Right atrium auricular region (tissue), 2 donors: ENCODE measurements around the gene C6orf52. TPM values are rescaled to one million over a fixed set of nuclear protein-coding genes. Genes with fewer than 3 reads are reported as not detected.
"Not testable (repeated sequence)": the region's sequence is repeated elsewhere in the genome, so short reads cannot be mapped to it uniquely, and the experiment has no call there.

Experiments used
- DNase-seq: peaks from one replicate; pipeline ENCODE4 v3.0.0-alpha.2; 2019; ENCODE audit warnings: low spot score
- H3K27ac ChIP-seq, 2 donors: fragments of 200-600 bp; sonication (generic); 1 replicate in 1 of 2; 2 replicates in 1 of 2; pipeline ENCODE4 v1.5.1; 2016 to 2019
- H3K27me3 ChIP-seq, 2 donors: fragments of 200-600 bp; sonication (generic); one replicate each; pipeline versions ENCODE4 v1.5.1 to v1.6.0; 2017 to 2019
- H3K36me3 ChIP-seq: fragments of 200-600 bp; sonication (generic); one replicate; pipeline ENCODE4 v1.5.1; 2016
- H3K4me1 ChIP-seq, 2 donors: fragments of 200-600 bp; sonication (generic); one replicate each; pipeline versions ENCODE4 v1.5.1 to v1.6.0; 2017 to 2019
- H3K4me3 ChIP-seq, 2 donors: fragments of 200-600 bp; sonication (generic); 1 replicate in 1 of 2; 2 replicates in 1 of 2; pipeline ENCODE4 v1.5.1; 2017 to 2019; ENCODE audit warnings: mild to moderate bottlenecking in 1 of 2, moderate library complexity in 1 of 2
- H3K9me3 ChIP-seq, 2 donors: fragments of 200-600 bp; sonication (generic); one replicate each; pipeline ENCODE4 v1.5.1; 2019
- total RNA-seq, 2 donors: library from RNA; depleted of rRNA; stranded (reverse); fragments of >200 nt; gene quantifications; one replicate each; pipeline ENCODE4 v1.1.0, GENCODE V29; 2016
- TF ChIP-seq, protein P1 (sequence below), 2 donors: fragments of 200-600 bp; sonication (generic); IDR thresholded peaks; one replicate each; pipeline ENCODE4 v1.5.1; 2019; ENCODE audit warnings: antibody characterized with exemption in 2 of 2

C6orf52 gene
- total RNA-seq, 2 donors from 2014 or later = not detected

DNA sequence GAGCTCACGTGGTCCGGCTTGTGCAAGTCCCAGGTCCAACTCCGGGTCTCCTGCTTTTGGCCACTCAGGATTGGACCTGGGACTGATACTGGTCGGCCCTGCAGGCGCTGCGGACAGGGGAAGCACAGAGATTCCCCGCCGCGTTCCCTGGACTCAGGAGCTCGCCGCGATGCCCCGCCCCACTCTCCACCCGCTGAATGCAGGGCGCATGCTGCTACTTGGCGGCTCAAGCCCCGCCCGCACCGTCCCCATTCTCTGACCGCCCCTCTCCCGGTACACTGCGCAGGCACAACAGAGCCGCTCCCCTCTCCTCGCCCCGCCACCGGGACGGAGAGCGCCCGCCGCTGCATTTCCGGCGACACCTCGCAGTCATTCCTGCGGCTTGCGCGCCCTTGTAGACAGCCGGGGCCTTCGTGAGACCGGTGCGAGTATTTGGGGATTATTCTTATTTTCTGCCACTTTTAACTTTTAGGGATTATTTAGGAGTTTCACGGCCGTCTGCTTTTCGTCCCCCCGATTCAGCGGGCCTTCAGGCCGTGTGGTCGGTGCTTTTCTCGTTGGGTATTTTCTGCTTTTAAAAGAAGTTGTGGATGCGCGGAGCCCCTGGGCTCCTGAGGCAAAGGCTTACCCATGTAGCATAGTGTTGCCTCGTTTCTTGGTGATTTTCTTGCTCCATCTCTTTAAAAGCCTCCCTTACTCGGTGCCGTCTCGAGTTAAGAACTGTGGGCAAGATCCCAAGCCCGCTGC lies 28.6 kb upstream of the C6orf52 start, which contains the start of gene TMEM14C:
Gene TMEM14C, plus strand, starts transcription at position 251 of the 747 bp plus-strand sequence. CDS start 1,544 bp downstream, outside the sequence.
- TF ChIP-seq, protein P1, sequence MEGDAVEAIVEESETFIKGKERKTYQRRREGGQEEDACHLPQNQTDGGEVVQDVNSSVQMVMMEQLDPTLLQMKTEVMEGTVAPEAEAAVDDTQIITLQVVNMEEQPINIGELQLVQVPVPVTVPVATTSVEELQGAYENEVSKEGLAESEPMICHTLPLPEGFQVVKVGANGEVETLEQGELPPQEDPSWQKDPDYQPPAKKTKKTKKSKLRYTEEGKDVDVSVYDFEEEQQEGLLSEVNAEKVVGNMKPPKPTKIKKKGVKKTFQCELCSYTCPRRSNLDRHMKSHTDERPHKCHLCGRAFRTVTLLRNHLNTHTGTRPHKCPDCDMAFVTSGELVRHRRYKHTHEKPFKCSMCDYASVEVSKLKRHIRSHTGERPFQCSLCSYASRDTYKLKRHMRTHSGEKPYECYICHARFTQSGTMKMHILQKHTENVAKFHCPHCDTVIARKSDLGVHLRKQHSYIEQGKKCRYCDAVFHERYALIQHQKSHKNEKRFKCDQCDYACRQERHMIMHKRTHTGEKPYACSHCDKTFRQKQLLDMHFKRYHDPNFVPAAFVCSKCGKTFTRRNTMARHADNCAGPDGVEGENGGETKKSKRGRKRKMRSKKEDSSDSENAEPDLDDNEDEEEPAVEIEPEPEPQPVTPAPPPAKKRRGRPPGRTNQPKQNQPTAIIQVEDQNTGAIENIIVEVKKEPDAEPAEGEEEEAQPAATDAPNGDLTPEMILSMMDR (IDR thresholded peaks at IDR 0.05) = no peak
- peaks cover 0 to 36% of the 10 kb centered on the region in 2 donors for H3K4me1 ChIP-seq
- H3K4me3 ChIP-seq = peak within 1 kb of the TSS; percentile 72 to 75
- no peaks in the 10 kb centered on the region for H3K9me3 ChIP-seq
- H3K36me3 ChIP-seq = peaks cover 23% of the 10 kb centered on the region
- H3K27ac ChIP-seq = peak within 1 kb of the TSS; percentile 85 to 90
- DNase-seq = peak; percentile 98
- H3K27me3 ChIP-seq = no peaks in the 10 kb centered on the region

DNA sequence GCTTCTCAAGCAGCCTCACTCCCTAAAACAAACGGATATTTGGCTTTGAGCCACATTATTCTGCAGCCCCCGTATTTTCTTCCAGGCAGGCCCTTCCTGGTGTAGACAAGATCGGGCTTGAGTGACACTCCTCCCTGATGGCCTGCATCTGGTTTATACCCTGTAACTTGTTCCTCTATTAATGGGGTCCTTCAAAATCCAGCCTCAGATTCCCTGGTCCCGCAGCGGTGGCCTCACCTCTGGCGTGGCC lies 28.1 kb upstream of the C6orf52 start:
- no peak for DNase-seq
- Histone ChIP-seq H3K27ac (peak overlapping the region; percentile 85 to 90), H3K4me3 (peak overlapping the region; percentile 72 to 75), H3K4me1 (peaks cover 0 to 36% of the 10 kb centered on the region in 2 donors), H3K36me3 (peaks cover 19% of the 10 kb centered on the region), H3K27me3 (no peaks in the 10 kb centered on the region), H3K9me3 (no peaks in the 10 kb centered on the region)
- TF ChIP-seq, protein P1 (IDR thresholded peaks at IDR 0.05) = no peak

DNA sequence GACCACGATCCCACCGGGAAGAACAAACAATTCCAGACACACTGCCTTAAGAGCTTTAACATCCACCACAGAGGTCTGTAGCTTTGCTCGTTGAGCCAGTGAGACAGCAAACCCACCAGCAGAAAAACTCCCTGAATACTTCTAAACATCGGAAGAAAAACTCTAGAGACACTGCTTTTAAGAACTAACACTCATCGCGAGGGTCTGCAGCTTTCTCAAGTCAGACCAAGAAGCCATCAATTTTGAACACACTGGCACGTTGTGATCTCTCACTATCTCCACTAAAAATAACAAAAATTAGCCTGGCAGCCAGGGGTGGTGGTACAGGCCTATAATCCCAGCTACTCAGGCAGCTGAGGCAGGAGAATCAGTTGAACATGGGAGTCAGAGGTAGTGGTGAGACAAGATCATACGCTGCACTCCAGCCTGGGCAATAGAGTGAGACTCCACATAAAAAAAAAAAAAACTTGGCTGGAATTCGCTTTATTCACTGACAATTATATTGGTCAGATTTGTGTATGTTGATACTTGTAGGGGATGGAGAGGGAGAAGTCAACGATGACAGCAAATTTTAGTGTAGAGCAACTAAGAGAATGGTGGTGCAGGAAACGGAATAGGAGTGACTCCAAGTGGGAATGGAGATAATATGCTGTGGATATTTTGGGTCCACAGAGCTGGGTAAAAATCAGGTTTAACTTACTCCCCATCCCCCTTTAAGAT lies 27.6 kb upstream of the C6orf52 start:
- H3K9me3 ChIP-seq = no peaks in the 10 kb centered on the region
- peaks cover 0 to 36% of the 10 kb centered on the region in 2 donors for H3K4me1 ChIP-seq
- H3K4me3 ChIP-seq = peak overlapping the region; percentile 72 to 75
- H3K27me3 ChIP-seq = no peaks in the 10 kb centered on the region
- TF ChIP-seq, protein P1 (IDR thresholded peaks at IDR 0.05) = no peak
- no peak for DNase-seq
- peak overlapping the region; percentile 85 to 90 for H3K27ac ChIP-seq
- peaks cover 16% of the 10 kb centered on the region for H3K36me3 ChIP-seq

DNA sequence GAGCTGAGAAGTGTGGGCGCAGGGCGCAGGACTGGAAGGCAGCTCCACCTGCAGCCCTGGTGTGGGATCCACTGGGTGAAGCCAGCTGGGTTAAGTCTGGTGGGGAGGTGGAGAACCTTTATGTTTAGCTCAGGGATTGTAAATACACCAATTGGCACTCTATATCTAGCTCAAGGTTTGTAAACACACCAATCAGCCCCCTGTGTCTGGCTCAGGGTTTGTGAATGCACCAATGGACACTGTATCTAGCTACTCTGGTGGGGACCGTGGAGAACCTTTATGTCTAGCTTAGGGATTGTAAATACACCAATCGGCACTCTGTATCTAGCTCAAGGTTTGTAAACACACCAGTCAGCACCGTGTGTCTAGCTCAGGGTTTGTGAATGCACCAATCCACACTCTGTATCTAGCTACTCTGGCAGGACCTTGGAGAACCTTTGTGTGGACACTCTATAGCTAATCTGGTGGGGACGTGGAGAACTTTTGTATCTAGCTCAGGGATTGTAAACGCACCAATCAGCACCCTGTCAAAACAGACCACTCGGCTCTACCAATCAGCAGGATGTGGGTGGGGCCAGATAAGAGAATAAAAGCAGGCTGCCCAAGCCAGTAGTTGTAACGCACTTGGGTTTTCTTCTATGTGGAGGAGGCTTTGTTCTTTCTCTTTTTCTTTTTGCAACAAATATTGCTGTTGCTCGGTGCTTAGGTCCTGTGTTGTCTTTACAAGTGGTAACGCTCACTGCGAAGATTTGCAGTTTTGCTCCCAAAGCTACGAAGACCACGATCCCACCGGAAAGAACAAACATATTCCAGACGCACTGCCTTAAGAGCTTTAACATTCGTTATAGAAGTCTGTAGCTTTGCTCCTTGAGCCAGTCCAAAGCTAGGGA lies 26.8 kb upstream of the C6orf52 start:
- peak overlapping the region; percentile 42 to 67 for H3K4me3 ChIP-seq
- peaks cover 0 to 36% of the 10 kb centered on the region in 2 donors for H3K4me1 ChIP-seq
- H3K27me3 ChIP-seq, H3K36me3 ChIP-seq, H3K9me3 ChIP-seq, DNase-seq: not testable (repeated sequence)
- peak overlapping the region; percentile 77 to 84 for H3K27ac ChIP-seq

DNA sequence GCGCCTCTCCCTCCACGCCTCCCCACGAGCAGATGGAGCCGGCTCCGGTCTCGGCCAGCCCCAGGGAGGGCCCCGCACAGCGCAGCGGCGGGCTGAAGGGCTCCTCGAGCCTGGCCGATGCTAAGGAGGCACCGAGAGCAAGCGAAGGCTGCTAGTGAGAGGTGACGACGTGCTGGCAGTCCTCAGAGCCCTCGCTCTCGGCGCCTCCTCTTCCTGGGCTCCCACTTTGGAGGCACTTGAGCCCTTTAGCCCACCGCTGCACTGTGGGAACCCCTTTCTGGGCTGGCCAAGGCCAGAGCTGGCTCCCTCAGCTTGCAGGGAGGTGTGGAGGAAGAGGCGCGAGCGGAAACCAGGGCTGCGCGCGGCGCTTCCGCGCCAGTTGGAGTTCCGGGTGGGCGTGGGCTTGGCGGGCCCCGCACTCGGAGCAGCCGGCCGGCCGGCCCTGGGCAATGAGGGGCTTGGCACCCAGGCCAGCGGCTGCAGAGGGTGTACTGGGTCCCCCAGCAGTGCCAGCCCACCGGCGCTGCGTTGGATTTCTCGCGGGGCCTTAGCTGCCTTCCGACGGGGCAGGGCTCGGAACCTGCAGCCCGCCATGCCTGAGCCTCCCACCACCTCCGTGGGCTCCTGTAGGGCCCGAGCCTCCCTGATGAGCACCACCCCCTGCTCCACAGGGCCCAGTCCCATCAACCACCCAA lies 26.0 kb upstream of the C6orf52 start:
- peak overlapping the region; percentile 42 to 67 for H3K4me3 ChIP-seq
- no peaks in the 10 kb centered on the region for H3K27me3 ChIP-seq
- H3K9me3 ChIP-seq = no peaks in the 10 kb centered on the region
- no peaks in the 10 kb centered on the region for H3K36me3 ChIP-seq
- TF ChIP-seq, protein P1 (IDR thresholded peaks at IDR 0.05) = no peak
- peak overlapping the region; percentile 77 to 84 for H3K27ac ChIP-seq
- DNase-seq = no peak
- H3K4me1 ChIP-seq = peaks cover 0 to 35% of the 10 kb centered on the region in 2 donors
